ENCODE measurements around the gene TMEM205. TPM values are rescaled to one million over a fixed set of nuclear protein-coding genes. Genes with fewer than 3 reads are reported as not detected.

Gene TMEM205
- total and polyA plus RNA-seq, 2 experiments from 2014 or later: 188 to 199 TPM

- H3K4me3 ChIP-seq: no peak within 1 kb of the TSS
- H3K4me1 ChIP-seq (ENCODE audit: insufficient read depth): no peaks in the 10 kb centered on the region
- H3K27me3 ChIP-seq: no peaks in the 10 kb centered on the region
- H3K9me3 ChIP-seq (ENCODE audit: low read depth): no peaks in the 10 kb centered on the region
- WGBS (ENCODE audit: low lambda C conversion rate, missing lambda C conversion rate): 70% methylated on average over 8 of the region's 8 CpGs
- no peaks in the 10 kb centered on the region for H4K20me1 ChIP-seq (ENCODE audit: insufficient read depth, poor library complexity, severe bottlenecking)
- no peaks in the 10 kb centered on the region for H3K79me2 ChIP-seq
- no peak within 1 kb of the TSS for H2AFZ ChIP-seq
- no peak within 1 kb of the TSS for H3K4me2 ChIP-seq
- H3K27ac ChIP-seq: peak within 1 kb of the TSS; percentile 3
- no peaks in the 10 kb centered on the region for H3K9me2 ChIP-seq (replicated peaks; ENCODE audit: insufficient read depth)
- TF ChIP-seq CTCF (IDR thresholded peaks at IDR 0.05; ENCODE audit: poor library complexity) (no peak), EZH2 (IDR thresholded peaks at IDR 0.05; ENCODE audit: borderline replicate concordance) (no peak), EZH2phosphoT487 (IDR thresholded peaks at IDR 0.05; ENCODE audit: low read depth, severe bottlenecking, unreplicated experiment) (no peak)
- DNase-seq (ENCODE audit: low spot score): no peak
- no peaks in the 10 kb centered on the region for H3K36me3 ChIP-seq (replicated peaks; ENCODE audit: insufficient read depth, low read depth)
Observed at GRCh38 chr19:11295665-11296245, 50.3 kb downstream of the TMEM205 start, which contains the start of gene TSPAN16. TSPAN16 (plus strand) TSS chr19:11296160; CDS start chr19:11296298, 138 bp downstream.

GRCh38 chr19:11295180-11295579 is 50.9 kb downstream of the TMEM205 start:
- H3K9me2 ChIP-seq (replicated peaks; ENCODE audit: insufficient read depth): no peaks in the 10 kb centered on the region
- H3K27me3 ChIP-seq: no peaks in the 10 kb centered on the region
- H3K4me3 ChIP-seq: no peak overlapping the region
- H3K9me3 ChIP-seq (ENCODE audit: low read depth): no peaks in the 10 kb centered on the region
- no peak overlapping the region for H3K4me2 ChIP-seq
- no peak overlapping the region for H3K27ac ChIP-seq
- no peak overlapping the region for H2AFZ ChIP-seq
- H3K36me3 ChIP-seq (replicated peaks; ENCODE audit: insufficient read depth, low read depth): no peaks in the 10 kb centered on the region
- WGBS (ENCODE audit: low lambda C conversion rate, missing lambda C conversion rate): 96% methylated on average over 4 of the region's 4 CpGs
- no peaks in the 10 kb centered on the region for H3K4me1 ChIP-seq (ENCODE audit: insufficient read depth)
- DNase-seq (ENCODE audit: low spot score): no peak
- TF ChIP-seq CTCF (IDR thresholded peaks at IDR 0.05; ENCODE audit: poor library complexity): no peak
- no peak for TF ChIP-seq EZH2 (IDR thresholded peaks at IDR 0.05; ENCODE audit: borderline replicate concordance)
- no peaks in the 10 kb centered on the region for H4K20me1 ChIP-seq (ENCODE audit: insufficient read depth, poor library complexity, severe bottlenecking)
- H3K79me2 ChIP-seq: no peaks in the 10 kb centered on the region

- TF ChIP-seq EZH2 (IDR thresholded peaks at IDR 0.05; ENCODE audit: borderline replicate concordance) (no peak), CTCF (IDR thresholded peaks at IDR 0.05; ENCODE audit: poor library complexity) (peak; percentile 99)
- no peaks in the 10 kb centered on the region for H4K20me1 ChIP-seq (ENCODE audit: insufficient read depth, poor library complexity, severe bottlenecking)
- H2AFZ ChIP-seq: peak overlapping the region; percentile 62
- H3K27me3 ChIP-seq: no peaks in the 10 kb centered on the region
- H3K4me3 ChIP-seq: no peak overlapping the region
- H3K27ac ChIP-seq: peak overlapping the region; percentile 39
- no peaks in the 10 kb centered on the region for H3K9me3 ChIP-seq (ENCODE audit: low read depth)
- H3K4me1 ChIP-seq (ENCODE audit: insufficient read depth): no peaks in the 10 kb centered on the region
- H3K36me3 ChIP-seq (replicated peaks; ENCODE audit: insufficient read depth, low read depth): no peaks in the 10 kb centered on the region
- no peaks in the 10 kb centered on the region for H3K79me2 ChIP-seq
- peak; percentile 95 for DNase-seq (ENCODE audit: low spot score)
- peak overlapping the region; percentile 75 for H3K4me2 ChIP-seq
- H3K9me2 ChIP-seq (replicated peaks; ENCODE audit: insufficient read depth): no peaks in the 10 kb centered on the region
- 17% methylated on average over 35 of the region's 41 CpGs for WGBS (ENCODE audit: low lambda C conversion rate, missing lambda C conversion rate)
Observed at GRCh38 chr19:11293433-11294389, 52.4 kb downstream of the TMEM205 start.

Other genes with a start within 250 kb of the TMEM205 start
- 9.0 and 11.5 TPM in 2 replicates for gene SPC24, start 190.5 kb downstream of the TMEM205 start, total RNA-seq
- gene SPC24, start 190.5 kb downstream of the TMEM205 start, polyA plus RNA-seq: 5.2 and 8.8 TPM in 2 replicates
- gene KANK2, start 148.7 kb downstream of the TMEM205 start, total RNA-seq: 58.3 and 60.3 TPM in 2 replicates
- 35.2 and 39.6 TPM in 2 replicates for gene KANK2, start 148.7 kb downstream of the TMEM205 start, polyA plus RNA-seq
- 24.9 and 25.5 TPM in 2 replicates for gene ANGPTL8, start 106.6 kb downstream of the TMEM205 start, total RNA-seq
- 14.4 and 20.8 TPM in 2 replicates for gene ANGPTL8, start 106.6 kb downstream of the TMEM205 start, polyA plus RNA-seq
- 12.6 and 17.4 TPM in 2 replicates for gene DOCK6, start 83.7 kb downstream of the TMEM205 start, total RNA-seq
- gene DOCK6, start 83.7 kb downstream of the TMEM205 start, polyA plus RNA-seq: 36.8 and 43.7 TPM in 2 replicates
- not detected in 2 replicates for gene TSPAN16, start 50.1 kb downstream of the TMEM205 start, total RNA-seq
- not detected in 2 replicates for gene TSPAN16, start 50.1 kb downstream of the TMEM205 start, polyA plus RNA-seq
- gene RAB3D, start 6.6 kb downstream of the TMEM205 start, total RNA-seq: 63.7 and 71.6 TPM in 2 replicates
- gene RAB3D, start 6.6 kb downstream of the TMEM205 start, polyA plus RNA-seq: 27.3 and 32.6 TPM in 2 replicates
- 10.1 and 14.6 TPM in 2 replicates for gene CCDC159, start 251 bp upstream of the TMEM205 start, total RNA-seq
- 27.1 and 46.3 TPM in 2 replicates for gene CCDC159, start 251 bp upstream of the TMEM205 start, polyA plus RNA-seq
- 10.9 and 25.9 TPM in 2 replicates for gene PLPPR2, start 9.2 kb upstream of the TMEM205 start, total RNA-seq
- gene PLPPR2, start 9.2 kb upstream of the TMEM205 start, polyA plus RNA-seq: 41.7 and 47.0 TPM in 2 replicates
- gene SWSAP1, start 28.4 kb upstream of the TMEM205 start, total RNA-seq: 2.2 and 3.1 TPM in 2 replicates
- 4.0 and 4.9 TPM in 2 replicates for gene SWSAP1, start 28.4 kb upstream of the TMEM205 start, polyA plus RNA-seq
- 16.6 and 20.9 TPM in 2 replicates for gene EPOR, start 38.0 kb upstream of the TMEM205 start, total RNA-seq
- gene EPOR, start 38.0 kb upstream of the TMEM205 start, polyA plus RNA-seq: 34.2 and 46.8 TPM in 2 replicates
- 20.6 and 27.6 TPM in 2 replicates for gene RGL3, start 73.0 kb upstream of the TMEM205 start, total RNA-seq
- gene RGL3, start 73.0 kb upstream of the TMEM205 start, polyA plus RNA-seq: 55.6 and 94.8 TPM in 2 replicates
- gene ODAD3, start 88.9 kb upstream of the TMEM205 start, total RNA-seq: 0.08 and 1.3 TPM in 2 replicates
- 1.4 and 1.9 TPM in 2 replicates for gene ODAD3, start 88.9 kb upstream of the TMEM205 start, polyA plus RNA-seq
- gene PRKCSH, start 89.4 kb upstream of the TMEM205 start, total RNA-seq: 60.0 and 85.1 TPM in 2 replicates
- 245 and 251 TPM in 2 replicates for gene PRKCSH, start 89.4 kb upstream of the TMEM205 start, polyA plus RNA-seq
- 0.30 TPM in 1 of 2 replicates, not detected in the other for gene ELAVL3, start 134.8 kb upstream of the TMEM205 start, total RNA-seq
- gene ELAVL3, start 134.8 kb upstream of the TMEM205 start, polyA plus RNA-seq: 0.11 and 0.18 TPM in 2 replicates
- 8.4 and 9.5 TPM in 2 replicates for gene ZNF653, start 159.6 kb upstream of the TMEM205 start, total RNA-seq
- gene ZNF653, start 159.6 kb upstream of the TMEM205 start, polyA plus RNA-seq: 9.6 and 10.2 TPM in 2 replicates
- gene ECSIT, start 182.9 kb upstream of the TMEM205 start, total RNA-seq: 32.5 and 36.3 TPM in 2 replicates
- 23.2 and 26.3 TPM in 2 replicates for gene ECSIT, start 182.9 kb upstream of the TMEM205 start, polyA plus RNA-seq
- 12.1 and 20.1 TPM in 2 replicates for gene CNN1, start 192.6 kb upstream of the TMEM205 start, total RNA-seq
- 12.6 and 12.9 TPM in 2 replicates for gene CNN1, start 192.6 kb upstream of the TMEM205 start, polyA plus RNA-seq
- 28.1 and 30.3 TPM in 2 replicates for gene ELOF1, start 213.0 kb upstream of the TMEM205 start, total RNA-seq
- 72.6 and 81.1 TPM in 2 replicates for gene ELOF1, start 213.0 kb upstream of the TMEM205 start, polyA plus RNA-seq
- gene ACP5, start 231.4 kb upstream of the TMEM205 start, total RNA-seq: 16.6 and 18.1 TPM in 2 replicates
- 6.5 and 7.2 TPM in 2 replicates for gene ACP5, start 231.4 kb upstream of the TMEM205 start, polyA plus RNA-seq

Measured in hepatocyte (in vitro differentiated cells).